T-helper 17 cell (primary cell): Measurements from ENCODE around the gene KRTAP10-2. TPM values are rescaled to one million over a fixed set of nuclear protein-coding genes. Genes with fewer than 3 reads are reported as not detected.
A peak's percentile ranks its signal among the peaks of the same experiment; 100 is the strongest.
"Not testable (repeated sequence)": the region's sequence is repeated elsewhere in the genome, so short reads cannot be mapped to it uniquely, and the experiment has no call there.

Experiments
- ATAC-seq: fragments of 150-1000 bp; cut with Tn5 transposase; 2 replicates; pipeline ENCODE4 v1.10.0; 2021; ENCODE audit warnings: mild to moderate bottlenecking, moderate library complexity
- DNase-seq, 3 donors: peaks; one replicate each; pipeline versions ENCODE4 v3.0.0 to v3.0.0-alpha.2; 2020 to 2021
- H3K9me3 ChIP-seq: one replicate; pipeline ENCODE4 v1.7.0; 2013; ENCODE audit warnings: low read length, mild to moderate bottlenecking; ENCODE audit not compliant: control insufficient read depth, poor library complexity, severe bottlenecking
- H3K27ac Mint-ChIP-seq: one replicate; pipeline ENCODE4 v1.8.0; 2022; ENCODE audit warnings: mild to moderate bottlenecking, moderate library complexity, mixed read lengths
- H3K27me3 Mint-ChIP-seq: one replicate; pipeline ENCODE4 v1.8.0; 2022; ENCODE audit warnings: mixed read lengths
- H3K36me3 Mint-ChIP-seq: one replicate; pipeline ENCODE4 v1.8.0; 2022; ENCODE audit warnings: low read depth, mixed read lengths
- H3K4me1 Mint-ChIP-seq: one replicate; pipeline ENCODE4 v1.8.0; 2022; ENCODE audit warnings: mild to moderate bottlenecking, mixed read lengths
- H3K4me3 Mint-ChIP-seq: one replicate; pipeline ENCODE4 v1.8.0; 2022; ENCODE audit warnings: mild to moderate bottlenecking, moderate library complexity, mixed read lengths
- total RNA-seq, 4 donors: library from RNA in 2 of 4; stranded (reverse) in 2 of 4; gene quantifications; one replicate each; pipeline ENCODE4 v1.2.3 and lab custom pipeline; 2022 to 2026

The KRTAP10-2 gene
- total RNA-seq, 2 donors from 2014 or later, result not detected

GRCh38 chr21:44590897-44591800 is 39.8 kb upstream of the KRTAP10-2 start:
- H3K4me3 Mint-ChIP-seq, H3K36me3 Mint-ChIP-seq, DNase-seq, ATAC-seq, H3K9me3 ChIP-seq, H3K4me1 Mint-ChIP-seq: not testable (repeated sequence)
- Mint-ChIP-seq H3K27ac (peak overlapping the region; percentile 27), H3K27me3 (peaks cover 28% of the 10 kb centered on the region)

DNA sequence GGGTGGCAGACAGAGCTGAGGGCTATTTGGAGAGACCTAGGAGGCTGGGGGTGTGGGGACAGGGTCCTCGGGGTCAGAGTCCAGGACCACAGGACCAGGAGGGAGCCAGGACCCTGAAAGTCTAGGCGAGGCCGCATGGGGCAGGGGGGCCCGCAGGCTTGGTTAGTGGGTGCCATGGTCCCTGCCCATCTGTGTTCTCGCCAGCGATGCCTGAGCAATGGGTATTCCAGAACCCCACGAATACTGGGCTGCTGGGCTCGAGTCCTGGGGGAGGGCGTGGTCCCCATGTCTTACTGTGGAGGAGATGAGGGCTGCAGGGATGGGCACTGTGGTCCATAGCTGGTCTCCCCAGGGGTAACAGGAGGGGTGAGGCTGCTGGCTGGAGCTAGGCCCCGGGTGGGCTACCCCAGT is 39.0 kb upstream of the KRTAP10-2 start:
- Mint-ChIP-seq H3K36me3 (peaks cover 5% of the 10 kb centered on the region), H3K27me3 (peaks cover 36% of the 10 kb centered on the region), H3K4me1 (peaks cover 3% of the 10 kb centered on the region), H3K4me3 (no peak overlapping the region), H3K27ac (no peak overlapping the region)
- DNase-seq (no peak), ATAC-seq (no peak)
- no peaks in the 10 kb centered on the region for H3K9me3 ChIP-seq

- Mint-ChIP-seq H3K36me3 (peaks cover 3% of the 10 kb centered on the region), H3K27me3 (peaks cover 38% of the 10 kb centered on the region), H3K4me1 (no peaks in the 10 kb centered on the region), H3K27ac (no peak overlapping the region), H3K4me3 (no peak overlapping the region)
- DNase-seq (no peak), ATAC-seq (no peak)
- no peaks in the 10 kb centered on the region for H3K9me3 ChIP-seq
Observed at GRCh38 chr21:44589586-44590305, 38.4 kb upstream of the KRTAP10-2 start.

DNA sequence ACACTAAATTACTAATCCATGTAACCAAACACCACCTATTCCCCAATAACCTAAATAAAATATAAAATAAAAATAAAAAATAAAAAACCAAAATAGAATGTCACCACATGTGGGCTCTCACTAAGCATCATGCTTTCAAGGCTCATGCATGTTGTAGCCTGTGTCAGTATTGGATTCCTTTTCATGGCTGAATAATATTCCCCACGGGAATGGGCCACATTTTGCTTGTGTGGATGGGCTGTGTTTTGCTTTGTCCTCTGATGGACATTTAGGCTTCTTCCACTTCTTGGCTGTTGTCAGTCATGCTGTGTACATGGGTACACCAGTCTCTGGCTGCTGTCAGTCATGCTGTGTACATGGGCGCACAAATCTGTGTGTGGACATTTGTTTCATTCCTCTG is 37.8 kb upstream of the KRTAP10-2 start:
- H3K36me3 Mint-ChIP-seq, result peaks cover 3% of the 10 kb centered on the region
- H3K4me3 Mint-ChIP-seq, result no peak overlapping the region
- H3K9me3 ChIP-seq, result no peaks in the 10 kb centered on the region
- no peak for DNase-seq
- H3K27ac Mint-ChIP-seq, result no peak overlapping the region
- H3K27me3 Mint-ChIP-seq, result peaks cover 43% of the 10 kb centered on the region
- peaks cover 5% of the 10 kb centered on the region for H3K4me1 Mint-ChIP-seq
- ATAC-seq, result no peak

- Mint-ChIP-seq H3K36me3 (peaks cover 3% of the 10 kb centered on the region), H3K27me3 (peaks cover 38% of the 10 kb centered on the region), H3K4me3 (no peak overlapping the region), H3K4me1 (peaks cover 9% of the 10 kb centered on the region), H3K27ac (no peak overlapping the region)
- DNase-seq (no peak), ATAC-seq (no peak)
- H3K9me3 ChIP-seq, result no peaks in the 10 kb centered on the region
Observed at GRCh38 chr21:44585892-44586291, 34.6 kb upstream of the KRTAP10-2 start.

DNA sequence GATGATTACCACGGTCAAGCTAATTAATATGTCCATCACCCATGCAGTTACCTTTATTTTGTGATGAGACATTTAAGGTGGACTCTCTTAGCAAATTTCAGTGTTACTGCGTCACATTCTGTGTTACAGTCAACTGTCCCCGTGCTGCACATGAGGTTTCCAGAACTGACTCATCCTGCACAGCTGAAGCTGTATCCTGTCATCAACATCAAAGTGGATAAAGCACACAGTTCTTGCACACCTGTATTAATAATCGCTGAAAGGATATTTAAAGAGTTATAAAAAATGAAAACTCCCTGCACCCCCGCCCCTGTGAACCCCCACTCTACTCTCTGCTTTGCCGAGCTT is 32.5 kb upstream of the KRTAP10-2 start:
- Mint-ChIP-seq H3K4me1 (peaks cover 9% of the 10 kb centered on the region), H3K36me3 (peaks cover 3% of the 10 kb centered on the region), H3K27me3 (peaks cover 28% of the 10 kb centered on the region), H3K27ac (no peak overlapping the region), H3K4me3 (no peak overlapping the region)
- ATAC-seq (peak; percentile 69), DNase-seq (no peak)
- no peaks in the 10 kb centered on the region for H3K9me3 ChIP-seq

DNA sequence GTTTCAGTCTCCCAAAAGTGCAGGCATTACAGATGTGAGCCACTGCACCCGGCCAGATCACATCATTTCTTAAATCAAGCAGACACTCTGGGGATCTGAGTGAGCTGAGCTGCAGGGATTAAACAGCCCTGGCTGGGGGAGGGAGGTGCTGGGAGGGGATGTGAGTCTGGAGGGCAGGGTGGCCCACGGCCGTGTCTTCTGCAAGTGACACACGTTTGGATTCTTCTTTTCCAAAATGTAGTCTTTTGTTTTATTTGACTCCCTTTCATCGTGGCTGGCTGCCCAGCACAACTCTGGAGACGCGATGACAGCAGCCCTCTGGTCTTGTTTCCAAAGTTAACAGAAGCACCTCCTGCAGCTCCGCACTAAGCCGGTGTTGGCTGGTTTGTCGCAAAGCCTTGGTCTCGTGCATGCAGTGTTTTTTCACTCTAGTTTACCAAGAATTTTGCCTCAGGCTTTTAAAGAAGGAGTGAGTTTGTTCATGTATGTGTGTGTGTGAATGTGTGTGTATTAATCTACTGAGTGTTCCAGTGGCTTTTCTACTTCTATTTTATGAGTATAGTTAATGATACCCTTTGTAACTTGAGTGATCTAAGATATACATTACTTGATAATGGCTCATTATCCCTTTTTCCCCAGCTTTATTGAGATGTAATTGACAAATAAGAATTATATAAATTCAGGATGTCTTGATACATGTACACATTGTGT is 31.9 kb upstream of the KRTAP10-2 start:
- Mint-ChIP-seq H3K4me3 (no peak overlapping the region), H3K36me3 (peaks cover 3% of the 10 kb centered on the region), H3K4me1 (peaks cover 9% of the 10 kb centered on the region), H3K27ac (no peak overlapping the region), H3K27me3 (peaks cover 28% of the 10 kb centered on the region)
- no peaks in the 10 kb centered on the region for H3K9me3 ChIP-seq
- ATAC-seq (no peak), DNase-seq (no peak)

DNA sequence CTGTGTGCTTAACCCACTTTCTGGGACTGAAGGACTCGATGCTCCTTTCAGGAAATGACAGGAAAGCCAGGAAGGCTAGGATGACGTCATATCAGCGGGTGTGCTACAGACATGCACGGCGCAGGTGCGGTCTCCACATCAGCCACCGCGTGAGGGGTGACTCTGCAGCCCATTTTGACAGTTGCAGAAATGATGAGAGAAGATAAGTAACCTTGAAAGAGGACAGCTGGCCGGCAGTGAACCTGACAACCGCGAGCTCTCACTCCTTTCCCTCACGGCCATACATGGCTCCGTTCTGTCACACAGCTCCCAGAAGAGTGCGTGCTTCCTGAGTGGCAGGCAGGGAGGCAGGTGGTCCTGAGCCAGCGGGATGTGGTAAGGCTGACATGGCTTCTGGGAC is 30.8 kb upstream of the KRTAP10-2 start:
- H3K27ac Mint-ChIP-seq, result no peak overlapping the region
- ATAC-seq (no peak), DNase-seq (no peak)
- H3K36me3 Mint-ChIP-seq, result peaks cover 3% of the 10 kb centered on the region
- peaks cover 25% of the 10 kb centered on the region for H3K27me3 Mint-ChIP-seq
- H3K4me3 Mint-ChIP-seq, result no peak overlapping the region
- peaks cover 9% of the 10 kb centered on the region for H3K4me1 Mint-ChIP-seq
- no peaks in the 10 kb centered on the region for H3K9me3 ChIP-seq

- Mint-ChIP-seq H3K27me3 (peaks cover 16% of the 10 kb centered on the region), H3K4me3 (no peak overlapping the region), H3K27ac (no peak overlapping the region), H3K36me3 (peaks cover 3% of the 10 kb centered on the region), H3K4me1 (peaks cover 9% of the 10 kb centered on the region)
- H3K9me3 ChIP-seq, result no peaks in the 10 kb centered on the region
- DNase-seq (no peak), ATAC-seq (no peak)
Observed at GRCh38 chr21:44581158-44581557, 29.9 kb upstream of the KRTAP10-2 start.

- not testable (repeated sequence) for H3K36me3 Mint-ChIP-seq, ATAC-seq, H3K9me3 ChIP-seq, H3K27ac Mint-ChIP-seq, DNase-seq, H3K4me3 Mint-ChIP-seq, H3K4me1 Mint-ChIP-seq
- H3K27me3 Mint-ChIP-seq, result peaks cover 13% of the 10 kb centered on the region
Observed at GRCh38 chr21:44580231-44580821, 29.0 kb upstream of the KRTAP10-2 start, which contains the start of gene KRTAP10-5. Gene KRTAP10-5 (minus strand): TSS chr21:44580604. CDS start chr21:44580578, 26 bp downstream.

DNA sequence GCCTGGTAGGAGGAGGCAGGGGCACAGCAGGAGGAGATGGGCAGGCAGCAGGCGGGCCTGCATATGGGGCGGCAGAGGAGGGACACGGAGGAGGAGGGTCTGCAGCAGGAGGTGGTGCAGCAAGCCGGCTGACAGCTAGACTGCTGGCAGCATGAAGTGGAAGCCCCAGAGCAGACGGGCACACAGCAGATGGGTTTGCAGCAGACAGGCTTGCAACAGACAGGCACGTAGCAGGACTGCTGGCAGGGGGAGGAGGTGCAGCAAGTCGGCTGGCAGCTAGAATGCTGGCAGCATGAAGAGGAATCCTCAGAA is 28.5 kb upstream of the KRTAP10-2 start:
- Mint-ChIP-seq H3K27ac (no peak overlapping the region), H3K4me1 (peaks cover 10% of the 10 kb centered on the region), H3K27me3 (peaks cover 15% of the 10 kb centered on the region), H3K36me3 (no peaks in the 10 kb centered on the region), H3K4me3 (no peak overlapping the region)
- DNase-seq (no peak), ATAC-seq (no peak)
- no peaks in the 10 kb centered on the region for H3K9me3 ChIP-seq

- no peak for DNase-seq
- peaks cover 16% of the 10 kb centered on the region for H3K27me3 Mint-ChIP-seq
- peaks cover 9% of the 10 kb centered on the region for H3K4me1 Mint-ChIP-seq
Observed at GRCh38 chr21:44579056-44579832, 27.9 kb upstream of the KRTAP10-2 start.

More at GRCh38 chr21:44579056-44579832, 27.9 kb upstream of the KRTAP10-2 start:
- Mint-ChIP-seq H3K27ac (no peak overlapping the region), H3K36me3 (no peaks in the 10 kb centered on the region), H3K4me3 (no peak overlapping the region)
- H3K9me3 ChIP-seq, result no peaks in the 10 kb centered on the region
- ATAC-seq, result no peak
